Fibroblast of peridontal ligament (primary cell): ENCODE data around the gene PUDP.
A peak's percentile ranks its signal among the peaks of the same experiment; 100 is the strongest.
"Not testable (repeated sequence)": the region's sequence is repeated elsewhere in the genome, so short reads cannot be mapped to it uniquely, and the experiment has no call there.

Source experiments
- DNase-seq: peaks from one replicate; pipeline ENCODE4 v3.0.0-alpha.2; 2010; ENCODE audit errors: extremely low read depth

Gene PUDP

DNA sequence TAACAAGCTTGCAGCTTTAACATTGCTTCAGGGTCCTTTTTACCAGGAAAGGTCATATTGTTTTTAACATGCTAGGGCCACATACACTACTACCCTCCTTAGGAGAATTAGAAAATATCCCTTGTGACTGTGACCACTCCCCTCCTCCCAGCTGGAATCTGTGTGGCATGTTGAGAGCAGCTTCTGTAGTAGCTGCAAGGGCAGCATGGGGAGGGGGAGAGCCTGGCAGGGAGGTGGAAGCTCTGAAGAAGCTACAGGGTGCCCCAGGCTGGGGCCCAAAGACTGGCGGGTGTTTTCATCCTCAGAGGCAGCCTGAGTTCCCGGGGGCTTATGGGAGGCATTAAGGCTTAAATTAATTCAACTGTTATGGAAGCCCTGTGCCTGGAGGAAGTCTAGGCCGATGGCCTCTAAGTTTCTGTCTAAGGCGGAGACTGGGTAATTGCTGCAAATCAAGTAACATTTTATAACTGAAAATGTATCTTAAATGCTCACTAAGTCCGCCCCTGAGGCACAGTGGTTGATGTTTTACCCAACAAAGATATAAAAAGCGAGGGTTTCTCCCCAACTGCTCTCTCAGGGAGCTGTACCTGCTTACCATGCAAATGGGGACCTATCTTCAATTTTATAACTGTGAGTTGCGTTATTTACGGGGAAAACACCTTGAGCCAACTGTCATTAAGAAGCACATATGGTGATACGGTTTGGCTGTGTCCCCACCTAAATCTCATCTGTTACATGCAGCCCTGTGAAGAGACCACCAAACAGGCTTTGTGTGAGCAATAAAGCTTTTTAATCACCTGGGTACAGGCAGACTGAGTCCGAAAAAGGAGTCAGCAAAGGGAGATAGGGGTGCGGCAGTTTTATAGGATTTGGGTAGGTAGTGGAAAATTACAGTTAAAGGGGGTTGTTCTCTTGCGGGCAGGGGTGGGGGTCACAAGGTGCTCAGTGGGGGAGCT, 37.8 kb downstream of the PUDP start:
- no peak for DNase-seq

DNA sequence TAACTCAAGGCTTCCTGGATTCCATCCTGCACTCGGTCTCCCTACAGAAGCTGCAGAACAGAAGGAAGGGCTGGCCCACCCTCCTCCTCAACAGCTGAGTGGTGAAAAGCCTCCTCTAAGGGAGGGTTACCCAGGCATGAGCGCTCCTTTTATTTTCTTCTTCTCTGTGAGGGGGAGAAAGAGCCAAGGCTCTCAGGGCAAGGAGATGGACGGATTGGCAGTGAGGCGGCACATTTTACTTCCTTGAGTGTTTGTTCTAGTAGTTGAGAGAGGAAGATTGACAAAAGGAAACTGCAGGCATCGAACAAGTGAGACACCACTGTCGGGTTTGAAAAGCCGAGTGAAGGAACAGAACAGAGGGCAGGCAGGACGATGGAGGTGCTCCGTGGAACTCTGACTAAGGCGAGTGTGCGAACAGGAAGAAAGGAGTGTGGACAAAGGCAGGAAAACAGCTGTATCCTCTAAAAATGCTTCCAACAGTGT, 38.9 kb downstream of the PUDP start:
- DNase-seq = peak; percentile 7

DNA sequence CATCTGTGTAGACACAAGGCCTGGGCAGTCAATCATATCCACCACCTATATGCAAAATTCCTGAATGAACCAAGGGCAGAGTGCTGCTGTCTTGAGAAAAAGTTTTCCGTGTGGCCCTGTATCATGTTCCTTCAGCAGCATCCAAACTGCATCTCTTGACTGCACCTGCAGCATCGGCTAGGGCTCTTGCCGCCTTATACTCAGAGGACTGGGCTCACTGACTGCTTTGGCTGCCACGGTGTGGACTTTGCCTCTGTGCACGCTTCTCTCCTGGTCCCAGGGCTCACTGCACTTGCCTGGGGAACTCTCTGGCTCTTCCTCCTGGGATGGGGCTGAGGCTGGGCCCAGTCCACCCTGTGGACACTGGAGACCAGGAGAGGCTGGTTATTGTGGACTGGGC, 39.9 kb downstream of the PUDP start:
- DNase-seq = no peak

DNA sequence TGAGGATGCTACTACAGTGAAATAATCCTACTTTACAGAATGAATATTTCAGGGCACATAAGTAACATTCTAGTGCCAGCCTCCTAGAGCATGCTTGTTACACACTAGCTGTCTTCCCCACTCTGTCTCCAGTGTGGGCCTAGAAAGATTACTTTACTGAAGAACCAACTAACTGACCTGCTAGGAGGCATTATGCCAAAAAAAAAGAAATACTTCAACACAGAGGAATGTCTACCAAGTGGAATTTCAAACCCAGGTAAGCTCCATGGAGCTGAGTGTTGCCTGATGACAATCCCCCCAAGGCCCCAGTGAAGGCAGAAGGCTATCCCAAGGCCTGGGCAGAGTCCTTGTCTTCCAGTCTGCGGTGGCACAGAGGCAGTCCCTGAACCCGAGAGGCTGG, 41.3 kb downstream of the PUDP start:
- DNase-seq = no peak

DNA sequence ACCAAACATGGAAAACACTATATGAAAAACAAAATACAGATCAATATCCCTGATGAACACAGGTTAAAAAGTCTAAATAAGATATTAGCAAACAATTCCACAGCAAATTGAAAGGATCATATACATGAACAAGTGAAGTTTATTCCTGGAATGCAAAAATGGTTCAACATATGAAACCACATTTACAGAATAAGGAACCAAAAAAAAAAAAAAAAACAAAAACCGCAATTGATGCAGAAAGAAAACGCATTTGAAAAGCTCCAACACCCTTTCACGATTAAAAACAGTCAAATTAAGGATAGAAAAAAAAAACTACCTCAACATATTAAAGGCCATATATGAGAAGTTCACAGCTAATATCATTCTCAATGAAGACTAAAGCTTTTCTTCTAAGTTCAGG, 45.8 kb downstream of the PUDP start:
- no peak for DNase-seq

DNA sequence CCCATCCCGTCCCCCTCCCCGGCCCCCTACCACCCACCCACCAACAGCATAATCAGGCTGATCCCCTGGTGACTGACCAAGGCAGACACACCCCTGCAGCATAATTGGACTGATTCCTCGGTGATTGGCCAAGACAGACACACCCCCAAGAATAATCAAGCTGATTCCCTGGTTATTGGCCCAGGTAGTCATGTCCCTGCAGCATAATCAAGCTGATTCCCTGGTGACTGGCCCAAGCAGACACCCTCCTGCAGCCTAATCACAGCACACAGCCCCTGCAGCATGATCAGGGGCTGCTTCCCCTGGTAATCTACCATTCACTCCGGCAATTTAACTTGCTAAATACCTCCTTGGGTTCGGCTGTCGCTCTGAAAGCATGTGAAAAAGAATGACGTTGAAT, 47.9 kb downstream of the PUDP start:
- no peak for DNase-seq

DNA sequence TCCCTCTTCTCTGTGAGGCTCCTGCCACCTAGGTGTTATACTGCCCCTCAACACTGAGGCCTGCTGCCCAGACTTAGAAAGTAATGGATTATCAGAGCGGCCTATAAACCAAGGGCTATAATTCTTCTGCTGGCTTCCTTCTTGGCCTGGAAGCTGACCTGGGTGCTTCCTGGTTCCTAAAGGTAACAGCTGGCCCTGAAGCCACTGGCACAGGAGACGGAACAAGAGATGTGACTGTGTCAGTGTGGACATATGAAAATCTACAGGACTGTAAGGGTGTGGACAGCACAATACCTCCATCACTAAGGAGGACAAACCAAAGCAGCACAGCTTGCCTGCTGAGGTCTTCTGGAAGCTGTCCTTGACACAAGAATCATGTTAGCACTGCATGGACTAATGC, 52.3 kb downstream of the PUDP start:
- not testable (repeated sequence) for DNase-seq

DNA sequence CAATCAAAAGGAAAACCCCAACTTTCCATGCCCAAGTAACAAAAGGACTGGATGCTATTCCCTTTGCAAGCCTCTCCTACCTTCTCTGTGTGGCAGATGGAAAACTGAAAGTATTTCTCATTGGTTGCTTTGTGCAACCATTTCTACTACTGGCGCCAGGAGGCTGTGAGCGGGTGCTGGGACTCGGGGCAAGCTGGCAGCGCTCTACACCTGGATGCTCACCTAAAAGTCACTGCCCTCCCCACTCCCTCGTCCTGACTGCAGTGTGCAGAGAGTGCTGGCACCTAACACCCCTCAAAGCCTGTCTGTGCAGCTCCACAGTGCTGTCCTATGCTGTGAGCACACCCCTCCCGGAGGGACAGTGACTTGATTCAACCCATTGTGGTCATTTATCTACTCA, 54.6 kb downstream of the PUDP start:
- DNase-seq = no peak

DNA sequence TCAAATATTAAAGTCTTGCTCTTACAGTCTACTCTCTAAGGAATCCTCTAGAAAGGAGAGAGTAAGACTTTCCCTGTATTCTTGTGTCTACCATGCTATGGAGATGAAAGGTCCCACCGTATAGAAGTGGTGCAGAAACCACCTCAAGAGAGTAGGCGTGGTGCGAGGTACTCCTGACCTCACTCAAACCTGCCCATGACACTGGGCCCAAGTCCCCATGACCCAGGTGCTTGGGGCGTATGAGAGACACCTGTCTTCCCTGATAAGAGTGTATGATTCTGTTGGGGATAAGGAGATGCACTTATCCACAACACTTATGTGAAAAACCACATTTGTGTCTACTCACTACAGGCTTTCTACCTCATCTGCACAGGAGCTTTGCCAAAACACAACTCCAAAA, 55.4 kb downstream of the PUDP start:
- no peak for DNase-seq

DNA sequence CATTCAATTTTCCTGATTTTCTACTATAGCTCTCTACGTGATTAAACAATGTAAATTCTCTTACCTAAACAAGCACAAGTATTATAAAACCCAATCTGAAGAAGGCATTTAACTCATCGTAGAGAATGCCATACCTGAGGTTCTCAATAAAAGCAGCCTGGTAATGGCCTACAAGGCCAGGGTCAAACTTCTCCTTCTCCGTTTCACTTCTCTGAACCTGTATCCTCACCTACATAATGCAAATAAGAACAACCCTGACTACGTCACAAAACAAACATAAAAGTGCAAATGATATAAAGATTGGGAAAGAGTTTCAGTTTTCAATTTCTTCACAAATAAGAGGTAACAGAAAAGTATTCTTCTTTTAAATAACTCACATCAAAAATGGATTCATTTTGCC, 56.0 kb downstream of the PUDP start:
- DNase-seq = no peak

DNA sequence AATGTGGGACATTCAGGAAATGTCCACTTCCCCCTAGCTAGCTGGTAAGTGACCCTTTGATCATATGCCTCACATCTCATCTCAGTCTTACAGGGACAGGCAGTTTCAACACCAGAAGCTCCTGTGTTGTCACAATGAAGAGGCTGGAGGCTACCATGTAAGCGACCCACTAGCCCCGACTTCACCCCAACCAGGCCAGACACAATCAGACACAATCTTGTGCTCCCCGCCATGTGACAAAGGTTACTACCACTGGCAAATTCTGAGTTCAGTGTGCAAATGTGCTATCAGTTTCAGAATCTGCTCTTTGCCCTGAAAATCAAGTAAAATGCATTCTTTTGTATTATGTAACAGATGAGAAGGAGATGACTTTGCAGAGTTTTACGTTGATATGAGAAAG, 57.3 kb downstream of the PUDP start:
- DNase-seq = no peak

DNA sequence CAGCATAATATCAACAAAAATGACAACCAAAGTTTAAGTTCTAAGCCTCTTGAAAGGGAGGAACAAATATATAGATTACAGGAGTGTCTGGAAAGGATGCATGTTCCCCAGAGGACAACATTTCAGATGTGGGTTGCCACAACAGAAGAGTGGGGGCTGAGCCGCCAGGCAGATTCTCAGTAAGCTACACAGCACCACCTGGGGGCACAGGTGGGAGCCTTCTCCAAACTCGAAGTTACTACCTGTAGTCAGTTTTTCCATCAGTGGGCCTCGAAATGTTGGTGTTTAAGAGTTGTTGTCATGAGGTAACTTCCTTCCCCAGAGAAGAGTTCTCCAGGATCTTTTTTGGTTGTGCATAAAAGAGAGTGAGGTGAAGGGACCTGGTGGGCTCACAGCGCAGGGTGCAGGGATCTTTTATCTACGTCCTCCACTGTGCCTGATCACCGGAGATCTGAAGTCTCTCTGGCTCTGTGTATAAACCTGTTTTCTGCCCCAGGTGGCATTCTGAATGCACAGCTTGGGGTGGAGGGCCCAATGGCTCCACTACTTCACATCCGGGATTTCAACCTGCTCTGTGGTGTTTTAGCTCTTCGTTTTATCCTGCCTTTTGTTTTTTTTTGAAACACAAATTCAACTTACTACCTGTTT, 58.9 kb downstream of the PUDP start:
- DNase-seq = no peak

DNA sequence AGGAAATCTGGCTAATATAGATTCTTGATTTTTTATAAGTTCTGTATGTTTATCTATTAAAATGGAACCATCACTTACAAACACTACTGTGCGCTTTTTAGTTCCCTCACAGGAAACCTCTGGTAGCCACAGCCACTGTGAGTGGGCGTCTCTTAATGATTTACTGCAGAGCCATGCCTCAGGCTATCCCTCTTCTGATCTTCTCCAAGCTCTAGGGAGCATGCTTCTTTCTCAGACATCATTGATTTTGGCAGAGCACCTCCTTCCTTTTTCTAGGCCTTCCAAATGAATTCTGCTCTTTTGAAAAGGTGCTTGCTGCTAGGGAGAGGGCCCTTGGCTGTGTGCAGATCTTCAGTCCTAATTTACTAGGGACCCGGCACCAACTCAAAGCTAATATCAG, 61.6 kb downstream of the PUDP start:
- DNase-seq = no peak

DNA sequence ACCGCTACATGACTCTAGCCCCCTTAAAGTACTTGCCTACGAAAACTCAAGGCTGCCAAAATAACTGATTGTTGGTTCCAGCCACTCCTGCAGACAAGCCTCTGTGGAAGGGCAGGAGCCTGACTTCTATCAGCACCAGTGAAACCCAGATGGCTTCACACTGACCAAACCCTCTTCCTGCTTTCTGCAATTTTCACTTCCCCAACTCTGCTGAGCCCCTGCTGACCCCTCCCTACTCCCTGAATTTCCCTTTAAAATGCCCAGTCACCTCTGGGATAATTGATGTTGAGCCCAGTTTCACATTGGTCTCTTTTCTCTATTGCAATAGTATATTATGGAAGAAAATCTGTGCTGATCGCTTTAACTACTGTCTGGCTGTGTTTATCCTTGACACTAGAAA, 62.1 kb downstream of the PUDP start:
- DNase-seq = no peak

DNA sequence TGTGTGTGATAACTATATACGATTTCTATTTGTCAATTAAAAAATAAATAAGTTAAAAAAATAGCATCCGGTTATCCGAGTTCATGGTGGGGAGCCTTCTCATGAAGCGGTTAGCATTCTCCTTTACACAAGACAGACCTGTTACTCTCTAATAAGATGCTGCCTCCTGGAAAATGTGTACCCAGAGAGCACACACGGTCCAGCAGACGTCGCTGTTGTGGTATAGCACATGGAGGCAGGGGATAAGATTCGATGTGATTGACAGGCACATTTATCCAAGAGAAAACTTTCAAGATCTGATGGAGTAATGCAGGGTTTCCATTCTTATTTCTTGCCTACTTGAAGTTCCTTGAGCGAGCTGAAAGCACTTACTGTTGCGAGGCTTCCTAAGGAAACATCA, 63.1 kb downstream of the PUDP start:
- DNase-seq = no peak

DNA sequence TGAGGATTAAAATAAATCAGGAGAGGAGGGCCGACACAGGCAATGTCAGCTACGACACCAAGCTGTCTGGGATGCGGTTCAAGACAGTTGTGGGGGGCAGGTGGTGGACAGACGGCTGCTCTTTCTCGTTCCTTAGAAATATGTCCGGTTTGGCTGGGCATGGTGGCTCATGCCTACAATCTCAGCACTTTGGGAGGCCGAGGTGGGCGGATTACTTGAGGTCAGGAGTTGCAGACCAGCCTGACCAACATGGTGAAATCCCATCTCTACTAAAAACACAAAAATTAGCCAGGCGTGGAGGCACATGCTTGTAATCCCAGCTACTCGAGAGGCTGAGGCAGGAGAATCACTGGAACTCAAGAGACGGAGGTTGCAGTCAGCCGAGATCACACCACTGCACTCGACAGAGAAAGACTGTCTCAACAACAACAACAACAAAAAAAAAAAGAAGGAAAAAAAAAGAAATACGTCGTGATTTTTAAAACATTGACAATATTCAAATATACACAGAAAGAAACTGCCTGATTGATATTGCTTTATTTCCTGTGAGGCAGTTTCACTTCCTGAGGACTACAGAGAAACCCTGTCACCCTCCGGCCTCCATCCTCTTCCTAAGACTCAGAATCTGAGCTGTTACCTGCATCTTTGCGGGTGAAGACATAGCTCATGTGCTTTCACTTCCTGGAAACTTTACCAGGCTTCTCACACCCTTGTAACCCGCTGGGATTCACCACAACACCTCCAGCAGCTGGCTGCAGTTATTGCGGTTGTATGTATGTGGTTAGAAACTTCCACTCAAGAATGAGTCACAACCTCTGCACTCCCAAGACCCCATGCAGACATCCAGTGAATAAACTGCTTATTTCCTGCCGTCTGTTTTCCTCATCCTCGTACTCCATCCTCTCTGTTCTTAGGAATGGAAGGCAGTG, 64.2 kb downstream of the PUDP start:
- peak; percentile 85 for DNase-seq

DNA sequence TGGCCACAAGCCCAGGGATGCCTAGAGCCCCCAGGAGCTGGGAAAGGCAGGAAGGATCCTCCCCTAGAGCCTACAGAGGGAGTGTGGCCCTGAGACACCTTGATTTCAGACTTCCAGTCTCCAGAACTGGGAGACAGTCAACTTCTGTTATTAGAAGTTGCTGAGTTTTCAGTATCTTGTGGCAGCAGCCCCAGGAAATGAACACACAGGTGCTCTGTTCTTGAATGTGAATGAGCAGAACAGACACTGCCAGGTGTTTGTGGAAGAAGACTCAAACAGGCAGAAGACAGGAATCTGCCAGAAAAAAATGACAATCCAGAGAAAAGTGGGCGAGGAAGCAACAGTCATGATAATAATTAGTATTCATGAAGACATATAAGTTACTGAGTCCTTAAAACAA, 64.9 kb downstream of the PUDP start:
- DNase-seq = no peak

DNA sequence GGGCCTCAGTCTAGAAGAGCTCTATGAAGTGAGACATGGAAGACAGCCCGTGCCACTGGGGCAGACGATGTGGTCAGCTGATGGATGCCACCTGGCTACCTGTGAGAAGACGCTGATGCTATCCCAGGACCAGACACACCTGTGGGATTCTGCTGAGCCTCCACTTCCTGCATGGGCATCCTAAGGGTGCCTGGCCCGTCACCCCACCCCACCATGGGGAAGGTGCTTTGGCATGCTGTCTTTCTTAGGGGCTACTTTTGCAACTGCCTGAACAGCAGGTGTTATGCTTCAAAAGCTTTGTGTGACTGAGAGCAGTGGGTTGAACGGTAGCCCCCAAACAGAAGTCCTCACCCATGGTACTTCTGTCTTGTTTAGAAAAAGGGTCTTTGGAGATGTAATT, 65.4 kb downstream of the PUDP start:
- DNase-seq = no peak

DNA sequence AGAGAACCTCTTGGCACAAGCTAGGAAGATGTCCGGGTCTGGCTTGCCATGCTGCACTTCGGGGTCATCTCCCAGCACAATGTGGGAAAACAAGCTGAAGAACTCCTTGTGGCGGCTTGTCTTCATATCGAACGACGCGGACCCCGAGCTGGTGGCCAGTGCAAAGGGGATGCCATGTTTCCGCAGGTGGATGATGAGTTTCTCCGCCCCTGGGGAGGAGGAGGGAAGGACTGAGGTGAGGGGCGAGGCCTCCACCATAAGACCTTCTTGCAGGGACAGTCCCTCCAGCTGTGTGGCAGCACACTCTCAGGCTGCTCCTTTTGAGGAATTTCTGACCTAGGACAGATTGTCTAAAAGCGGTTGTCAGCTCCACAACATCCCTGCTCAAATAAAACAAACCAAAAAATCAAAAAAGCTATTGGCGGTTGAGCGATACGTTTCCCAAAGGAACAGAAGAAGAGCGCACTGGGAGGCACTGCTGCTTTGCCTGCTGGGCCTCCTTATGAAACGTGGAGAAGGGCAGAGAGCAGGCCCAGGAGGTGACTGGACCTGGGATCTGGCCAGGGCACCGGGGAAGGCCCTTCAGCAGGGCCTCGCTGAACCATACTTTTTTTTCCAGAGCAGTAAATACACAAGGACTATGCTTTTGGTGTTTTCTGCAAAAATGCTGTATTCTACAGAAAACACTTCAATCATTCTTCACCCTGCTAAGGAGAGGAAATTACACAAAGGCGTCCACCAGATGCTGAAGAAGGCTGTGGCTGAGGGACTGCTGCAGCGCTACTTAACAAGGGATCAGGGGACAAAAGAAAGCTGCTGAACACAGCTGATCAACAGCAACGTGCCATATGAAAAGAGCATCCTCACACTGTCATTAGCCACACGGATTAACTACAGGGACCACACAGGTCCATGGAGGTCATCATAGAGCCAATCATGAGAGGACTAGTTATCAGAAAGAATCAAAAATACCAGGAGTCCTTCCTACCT, 70.4 kb downstream of the PUDP start:
- DNase-seq = no peak

DNA sequence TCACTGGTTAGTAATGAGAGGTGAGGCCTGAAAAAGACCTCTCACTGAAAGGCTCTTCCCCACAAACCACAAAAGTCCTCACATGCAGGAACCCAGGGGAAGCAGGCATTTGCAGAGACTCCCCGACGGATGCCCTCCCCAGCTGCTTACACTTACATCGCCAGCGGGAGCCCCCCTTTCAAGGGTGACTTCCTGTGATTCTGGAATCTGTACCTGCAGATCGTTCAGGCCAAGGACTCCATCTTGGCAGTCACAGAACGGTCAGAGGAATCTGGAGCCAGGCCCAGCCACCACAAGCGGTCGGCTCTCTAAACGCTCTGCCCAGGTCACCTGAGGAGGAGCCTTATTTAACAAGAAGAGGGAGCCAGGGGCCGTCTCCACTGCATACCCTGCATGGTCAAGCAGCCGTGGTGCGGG, 71.7 kb downstream of the PUDP start:
- no peak for DNase-seq

DNA sequence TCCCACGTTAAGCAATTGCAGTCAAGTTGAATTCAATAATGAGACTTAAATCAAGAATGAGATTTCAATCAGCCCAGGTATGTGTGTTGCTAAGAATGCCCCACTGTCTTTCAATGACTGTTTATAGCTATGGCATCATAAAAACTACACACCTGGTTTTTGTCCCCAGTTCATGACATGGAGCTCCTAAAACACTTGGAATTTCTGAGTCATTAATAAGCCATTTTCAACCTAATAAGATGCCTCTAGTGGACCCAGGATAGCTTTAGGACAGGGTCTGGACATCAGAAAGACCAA, 73.1 kb downstream of the PUDP start:
- DNase-seq = no peak
